ENCODE results near the gene TLE2. TPM values are rescaled to one million over a fixed set of nuclear protein-coding genes. Genes with fewer than 3 reads are reported as not detected.

TLE2 gene
- total RNA-seq, result 10 to 100 TPM; 61.0 to 66.7 TPM
- long read RNA-seq, partial matches to known transcripts, result 29 of 71 reads
- long read RNA-seq, other reads (novel, unspliced or antisense), result 42 of 71 reads

DNA sequence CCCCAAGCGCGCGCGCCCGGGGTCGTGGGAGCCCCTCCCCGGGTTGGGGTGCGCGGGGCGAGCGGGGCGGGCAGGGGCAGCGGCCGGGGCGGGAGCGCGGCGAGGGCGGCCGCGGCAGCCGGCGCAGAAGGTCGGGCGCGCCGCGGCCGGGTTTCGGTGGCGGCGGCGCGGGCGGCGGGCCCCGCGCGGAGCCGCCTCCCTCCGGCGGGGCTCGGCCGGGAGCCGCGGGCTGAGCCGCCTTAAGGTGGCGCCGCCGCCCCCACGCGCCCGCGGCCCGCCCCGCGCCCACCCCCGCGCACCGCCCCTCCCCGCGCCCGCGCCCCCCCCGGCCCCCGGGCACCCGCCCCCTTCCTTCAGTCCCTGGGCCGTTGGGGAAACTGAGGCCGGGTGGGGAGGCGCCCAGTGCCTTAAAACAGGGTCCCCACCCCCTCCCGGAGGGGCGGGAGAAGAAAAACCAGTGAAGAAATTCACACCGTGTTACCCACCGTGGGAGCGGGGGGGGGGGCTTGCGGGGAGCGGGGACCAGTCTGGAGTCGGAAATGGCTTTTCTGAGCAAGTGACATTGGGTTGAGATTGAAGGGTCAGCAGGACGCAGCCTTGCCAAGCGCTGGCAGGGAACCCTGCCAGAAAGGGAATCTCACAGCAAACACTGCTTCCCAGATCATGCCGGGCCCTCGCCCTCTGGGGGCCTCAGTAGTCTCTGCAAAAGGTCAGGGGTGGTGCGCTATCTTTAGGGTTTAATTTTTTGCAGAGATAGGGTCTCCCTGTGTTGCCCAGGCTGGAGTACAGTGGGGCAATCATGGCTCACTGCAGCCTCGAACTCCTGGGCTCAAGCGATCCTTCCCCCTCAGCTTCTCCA lies at the start of gene TLE2:
TSS of gene TLE2 (minus strand) at position 216 of the 859 bp plus-strand sequence. CDS start 376 bp downstream, outside the sequence.
- DNase-seq (no peak), ATAC-seq (peak; percentile 28 to 64)
- intact Hi-C loops (cut with DNase I), result no loop called here

DNA sequence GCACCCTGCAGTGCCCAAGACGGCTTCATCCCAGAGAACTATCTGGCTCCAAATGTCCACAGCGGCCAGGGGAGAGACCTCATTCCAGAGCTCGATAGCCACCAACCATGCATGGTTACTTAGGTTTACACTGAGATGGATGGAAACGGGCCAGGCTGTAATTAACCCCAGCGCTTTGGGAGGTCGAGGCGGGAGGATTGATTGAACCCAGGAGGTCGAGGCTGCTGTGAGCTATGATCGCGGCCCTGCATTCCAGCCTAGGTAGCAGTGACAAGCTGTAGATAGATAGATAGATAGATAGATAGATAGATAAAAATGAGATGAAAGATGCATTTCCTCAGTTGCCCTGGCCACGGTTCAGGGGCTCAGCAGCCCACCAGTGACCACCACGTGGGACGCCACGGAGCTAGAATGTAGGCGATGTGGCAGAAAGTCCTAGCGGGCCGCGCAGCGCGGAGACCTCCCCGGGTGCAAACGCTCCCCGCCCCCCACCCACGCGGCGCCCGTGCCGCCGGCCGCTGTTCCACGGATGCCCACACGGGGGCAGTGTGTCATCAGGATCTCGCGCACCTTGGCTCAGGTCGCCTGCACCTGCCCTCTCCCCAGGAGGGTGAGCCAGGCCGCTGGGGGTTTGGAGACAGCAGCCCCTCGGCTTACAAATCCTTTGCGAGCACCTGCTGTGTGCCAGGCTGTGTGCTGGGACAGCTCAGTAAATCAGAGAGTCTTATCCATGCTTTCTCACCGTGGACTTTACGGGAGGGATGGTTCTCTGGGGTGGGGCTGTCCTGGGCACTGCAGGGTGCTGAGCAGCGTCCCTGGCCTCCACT lies 46.7 kb upstream of the TLE2 start:
- ATAC-seq, result peak; percentile 75 to 78
- intact Hi-C loops (cut with DNase I), result loop anchor here (5.0 to 10.0 kb wide), 3 partner anchors 51 to 121 kb away; no protein-coding TSS in a partner anchor
- peak; percentile 68 for DNase-seq

- DNase-seq, result peak; percentile 28
- peak in 1 of 2 donors; percentile 29 for ATAC-seq
- intact Hi-C loops (cut with DNase I), result loop anchor here (5.0 to 10.0 kb wide), 3 partner anchors 33 to 119 kb away; no protein-coding TSS in a partner anchor
Measured at GRCh38 chr19:3073931-3074595, 45.0 kb upstream of the TLE2 start.

GRCh38 chr19:3073159-3073563 lies 44.1 kb upstream of the TLE2 start:
- intact Hi-C loops (cut with DNase I), result loop anchor here (5.0 to 10.0 kb wide), 3 partner anchors 34 to 118 kb away; no protein-coding TSS in a partner anchor
- DNase-seq (peak; percentile 43), ATAC-seq (peak; percentile 51 to 77)

DNA sequence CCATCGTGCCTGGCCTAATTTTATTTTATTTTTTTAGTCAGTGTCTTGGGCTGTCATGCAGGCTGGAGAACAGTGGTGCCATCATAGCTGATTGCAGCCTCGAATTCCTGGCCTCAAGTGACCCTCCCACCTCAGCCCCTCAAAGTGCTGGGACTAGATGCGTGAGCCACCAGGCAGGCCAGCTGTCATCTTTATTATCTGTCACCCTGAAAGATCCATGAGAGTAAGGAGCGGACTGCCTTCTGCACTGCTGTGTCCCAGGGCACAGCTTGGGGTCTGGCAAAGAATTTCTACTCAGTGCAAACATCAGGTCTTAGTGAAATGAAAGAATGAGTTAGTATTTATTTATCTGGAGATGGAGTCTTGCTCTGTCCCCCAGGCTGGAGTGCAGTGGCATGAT lies 42.7 kb upstream of the TLE2 start:
- intact Hi-C loops (cut with DNase I), result loop anchor here (5.0 to 10.0 kb wide), 3 partner anchors 36 to 117 kb away; no protein-coding TSS in a partner anchor
- no peak for ATAC-seq
- DNase-seq, result no peak

GRCh38 chr19:3068071-3068470 lies 39.0 kb upstream of the TLE2 start:
- no peak for ATAC-seq
- intact Hi-C loops (cut with DNase I), result no loop called here
- DNase-seq, result no peak

DNA sequence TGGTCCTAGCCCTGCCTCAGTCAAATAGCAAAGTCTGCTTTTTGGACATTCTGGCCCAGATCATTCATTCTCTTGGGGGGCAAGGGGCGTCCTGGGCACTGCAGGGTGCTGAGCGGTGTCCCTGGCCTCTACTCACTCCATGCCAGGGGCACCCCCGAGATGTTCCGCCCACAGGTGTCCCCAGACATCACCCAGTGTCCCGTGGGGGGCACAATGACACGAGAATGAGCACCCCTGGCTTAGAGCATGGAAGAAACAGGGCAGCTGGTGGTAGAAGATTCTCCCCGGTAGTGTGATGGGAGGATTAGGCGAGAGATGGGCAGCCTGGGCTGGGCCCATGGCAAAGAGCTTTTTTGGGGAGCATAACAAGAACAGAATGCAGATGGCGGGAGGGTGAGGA lies 38.5 kb upstream of the TLE2 start:
- DNase-seq, result no peak
- ATAC-seq, result no peak
- intact Hi-C loops (cut with DNase I), result no loop called here

DNA sequence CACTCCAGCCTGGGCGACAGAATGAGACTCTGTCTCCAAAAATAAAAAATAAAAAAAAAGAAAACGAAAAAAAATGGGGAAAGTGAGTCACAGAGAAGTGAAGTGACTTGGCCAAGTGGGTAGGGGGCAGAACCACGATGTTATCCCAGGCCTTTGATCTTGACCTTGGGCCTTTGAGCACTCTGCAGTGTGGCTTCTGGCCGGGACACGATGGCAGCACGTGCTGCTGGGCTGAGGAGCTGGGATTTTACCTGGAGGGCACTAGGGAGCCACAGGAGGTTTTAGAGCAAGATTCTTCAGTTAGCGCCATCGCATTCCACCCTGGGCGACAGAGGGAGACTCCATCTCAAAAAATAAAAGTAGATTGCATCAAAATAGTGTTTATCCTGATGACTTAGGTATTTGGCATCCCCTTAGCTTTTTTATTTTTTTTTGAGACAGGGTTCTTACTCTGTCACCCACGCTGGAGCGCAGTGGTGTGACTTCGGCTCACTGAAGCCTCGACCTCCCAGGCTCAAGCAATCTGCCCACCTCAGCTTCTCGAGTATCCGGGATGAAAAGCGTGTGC lies 37.5 kb upstream of the TLE2 start:
- intact Hi-C loops (cut with DNase I), result no loop called here
- no peak for DNase-seq
- no peak for ATAC-seq

GRCh38 chr19:3065675-3066357 lies 36.7 kb upstream of the TLE2 start:
- ATAC-seq (no peak), DNase-seq (no peak)
- intact Hi-C loops (cut with DNase I), result no loop called here

- ATAC-seq, result no peak
- DNase-seq, result no peak
- intact Hi-C loops (cut with DNase I), result no loop called here
Measured at GRCh38 chr19:3064011-3064330, 34.9 kb upstream of the TLE2 start.

DNA sequence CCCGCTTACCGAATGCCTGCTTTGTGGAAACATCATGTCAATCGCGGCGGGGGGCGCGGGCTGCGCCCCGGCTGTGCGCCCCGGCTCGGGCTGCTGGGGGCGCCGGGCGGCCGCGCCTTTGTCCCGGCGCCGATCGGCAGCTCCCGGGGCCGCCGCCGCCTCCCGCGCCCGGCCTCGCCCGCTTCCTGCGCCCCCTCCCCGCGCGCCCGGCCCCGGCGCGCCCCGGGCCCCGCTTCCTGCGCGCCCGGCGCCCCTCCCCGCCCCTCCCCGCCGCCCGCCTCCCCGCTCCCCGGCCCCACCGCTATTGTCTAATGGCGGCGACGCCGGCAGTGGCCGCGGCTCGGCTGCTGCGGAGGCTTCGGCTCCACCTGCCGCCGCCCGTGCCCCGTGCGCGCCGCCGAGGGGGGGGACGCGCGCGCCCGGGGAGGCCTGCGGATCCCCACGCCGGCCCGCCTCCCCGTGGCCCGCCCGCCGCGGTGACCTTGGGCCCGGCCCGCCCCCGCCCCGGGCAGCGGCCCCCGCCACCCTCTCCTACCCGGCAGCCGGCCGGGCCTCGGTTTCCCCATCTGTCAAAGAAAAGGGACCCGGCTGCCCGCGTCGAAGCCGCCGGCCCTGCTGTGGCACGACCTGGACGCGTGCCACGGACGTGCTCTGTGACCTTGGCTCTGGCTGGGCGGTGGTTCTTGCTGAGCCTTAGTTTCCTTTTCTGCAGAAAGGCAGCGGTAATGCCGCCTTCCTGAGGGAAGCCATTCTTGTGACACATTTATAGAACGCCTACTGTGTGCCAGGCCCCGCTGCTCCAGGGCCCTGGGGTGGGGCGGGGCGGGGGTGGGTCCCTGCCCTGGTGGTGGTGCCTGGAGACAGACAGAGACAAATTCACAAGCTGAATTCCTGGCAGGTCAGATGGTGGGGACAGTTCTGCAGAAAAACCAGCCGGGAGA lies 33.4 kb upstream of the TLE2 start, which contains the start of gene TLE5:
TSS of gene TLE5 (minus strand) at position 331 of the 941 bp plus-strand sequence. CDS start at position 36, 295 bp downstream.
- peak; percentile 70 to 83 for ATAC-seq
- intact Hi-C loops (cut with DNase I), result no loop called here
- DNase-seq, result peak; percentile 81

GRCh38 chr19:3061182-3062161 lies 32.4 kb upstream of the TLE2 start:
- peak; percentile 73 for DNase-seq
- peak; percentile 59 for ATAC-seq
- intact Hi-C loops (cut with DNase I), result no loop called here

- intact Hi-C loops (cut with DNase I), result no loop called here
- no peak for ATAC-seq
- no peak for DNase-seq
Measured at GRCh38 chr19:3060857-3061181, 31.7 kb upstream of the TLE2 start.

GRCh38 chr19:3059653-3060052 lies 30.6 kb upstream of the TLE2 start:
- intact Hi-C loops (cut with DNase I), result no loop called here
- DNase-seq (no peak), ATAC-seq (no peak)

DNA sequence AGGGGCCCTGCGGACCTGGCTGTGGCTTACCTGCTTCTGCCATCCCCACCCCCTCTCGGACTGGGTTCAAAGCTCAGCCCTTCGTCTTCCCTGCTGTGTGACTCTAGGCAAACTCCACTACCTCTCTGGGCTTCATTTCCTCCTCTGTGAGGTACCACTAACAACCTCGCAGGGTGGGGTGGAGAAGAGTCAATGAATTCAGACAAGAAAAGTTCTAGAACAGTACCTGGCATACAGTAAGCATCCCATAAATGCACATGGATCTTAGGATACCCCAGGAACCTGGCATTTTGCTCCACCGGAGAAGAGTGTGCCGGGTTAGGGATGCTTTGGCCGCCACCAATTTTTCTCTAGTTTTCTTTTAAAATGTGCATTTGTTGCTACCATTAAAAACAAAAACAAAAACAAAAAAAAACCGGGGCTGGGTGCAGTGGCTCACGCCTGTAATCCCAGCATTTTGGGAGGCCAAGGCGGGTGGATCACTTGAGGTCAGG lies 29.8 kb upstream of the TLE2 start:
- intact Hi-C loops (cut with DNase I), result no loop called here
- DNase-seq (no peak), ATAC-seq (no peak)
